22Rv1 (cell line): ENCODE results near the gene SLC1A2.

ENCODE experiments used
- ZFX ChIP-seq: fragments of 450-650 bp; IDR thresholded peaks from 2 replicates; pipeline ENCODE4 v1.6.1; 2017; ENCODE audit warnings: antibody characterized with exemption, borderline replicate concordance
- TF ChIP-seq, protein P1 (sequence below): fragments of 450-650 bp; IDR thresholded peaks from 2 replicates; pipeline ENCODE4 v1.5.1; 2017; ENCODE audit warnings: mild to moderate bottlenecking

DNA sequence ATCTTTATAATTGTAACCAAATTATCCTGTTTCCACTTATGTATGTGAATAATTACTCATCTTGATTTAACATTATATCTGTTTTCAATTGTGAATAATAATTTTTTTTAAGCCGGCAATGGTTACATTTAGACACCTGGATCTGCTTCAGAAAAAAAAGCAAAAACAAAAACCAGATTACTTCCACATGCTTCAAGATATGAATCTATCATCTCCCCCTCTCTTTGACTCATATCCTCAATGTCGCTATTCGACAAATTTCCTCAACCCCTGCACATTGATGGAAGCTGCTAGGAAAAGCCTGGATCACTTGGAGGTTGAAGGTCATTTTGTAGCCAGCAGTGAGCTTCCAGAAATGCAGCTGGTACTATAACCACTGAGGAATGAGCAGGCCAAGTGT is 42.7 kb downstream of the SLC1A2 start:
- no peak for TF ChIP-seq ZFX
- TF ChIP-seq, protein P1, sequence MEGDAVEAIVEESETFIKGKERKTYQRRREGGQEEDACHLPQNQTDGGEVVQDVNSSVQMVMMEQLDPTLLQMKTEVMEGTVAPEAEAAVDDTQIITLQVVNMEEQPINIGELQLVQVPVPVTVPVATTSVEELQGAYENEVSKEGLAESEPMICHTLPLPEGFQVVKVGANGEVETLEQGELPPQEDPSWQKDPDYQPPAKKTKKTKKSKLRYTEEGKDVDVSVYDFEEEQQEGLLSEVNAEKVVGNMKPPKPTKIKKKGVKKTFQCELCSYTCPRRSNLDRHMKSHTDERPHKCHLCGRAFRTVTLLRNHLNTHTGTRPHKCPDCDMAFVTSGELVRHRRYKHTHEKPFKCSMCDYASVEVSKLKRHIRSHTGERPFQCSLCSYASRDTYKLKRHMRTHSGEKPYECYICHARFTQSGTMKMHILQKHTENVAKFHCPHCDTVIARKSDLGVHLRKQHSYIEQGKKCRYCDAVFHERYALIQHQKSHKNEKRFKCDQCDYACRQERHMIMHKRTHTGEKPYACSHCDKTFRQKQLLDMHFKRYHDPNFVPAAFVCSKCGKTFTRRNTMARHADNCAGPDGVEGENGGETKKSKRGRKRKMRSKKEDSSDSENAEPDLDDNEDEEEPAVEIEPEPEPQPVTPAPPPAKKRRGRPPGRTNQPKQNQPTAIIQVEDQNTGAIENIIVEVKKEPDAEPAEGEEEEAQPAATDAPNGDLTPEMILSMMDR, result no peak
